ENCODE results near the gene FRY. TPM values are rescaled to one million over a fixed set of nuclear protein-coding genes. Genes with fewer than 3 reads are reported as not detected.

The FRY gene
- total and polyA plus RNA-seq, 4 donors: 6.2 to 31.2 (median 12.7) TPM

DNA sequence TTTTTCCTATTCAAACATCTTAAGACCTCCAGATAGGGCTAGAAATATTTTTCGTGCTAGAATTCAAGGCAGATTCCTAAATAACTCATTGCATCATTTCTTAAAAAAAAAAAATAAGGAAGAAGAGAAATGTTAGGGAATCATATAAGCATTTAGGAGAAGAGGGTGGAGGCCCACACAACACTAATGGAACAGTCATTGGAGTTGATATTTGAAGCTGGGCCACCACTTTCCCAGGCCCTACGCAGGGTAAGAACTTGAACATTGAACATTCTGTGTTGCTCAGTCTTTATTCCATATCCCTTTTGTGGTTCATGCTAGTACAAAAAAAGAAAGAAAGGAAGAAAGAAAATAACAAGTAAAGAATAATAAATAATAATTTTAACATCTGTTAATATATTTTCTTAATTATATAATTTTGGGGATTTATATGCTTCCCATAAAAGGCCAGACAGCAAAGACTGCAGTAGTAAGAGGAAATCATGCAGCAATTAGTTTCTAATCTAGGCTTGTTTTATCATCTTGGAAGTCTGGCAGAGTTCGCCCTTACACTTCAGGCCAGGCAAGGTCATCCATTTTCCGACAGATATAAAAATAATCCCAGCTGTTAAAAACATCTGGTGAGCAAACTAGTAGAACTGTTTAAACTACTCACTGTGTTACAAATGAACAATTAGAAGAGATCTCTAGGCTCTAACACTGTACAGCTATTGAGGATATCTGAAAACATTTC lies 127.7 kb downstream of the FRY start:
- H3K27ac ChIP-seq (ENCODE audit: low read depth in 1 of 2, low read length in 2 of 2): no peak overlapping the region
- H3K27me3 ChIP-seq (ENCODE audit: control insufficient read depth in 4 of 4, insufficient read depth in 4 of 4, low read length in 3 of 4): no peaks in the 10 kb centered on the region
- H3K9ac ChIP-seq (ENCODE audit: low read depth in 1 of 2, low read length in 2 of 2): no peak overlapping the region
- peaks cover 0 to 10% (median 5%) of the 10 kb centered on the region in 4 donors for H3K36me3 ChIP-seq (ENCODE audit: control insufficient read depth in 4 of 4, insufficient read depth in 3 of 4, low read depth in 1 of 4, low read length in 3 of 4)
- no peaks in the 10 kb centered on the region for H3K4me1 ChIP-seq (ENCODE audit: control insufficient read depth in 4 of 4, insufficient read depth in 4 of 4, low read length in 3 of 4)
- no peaks in the 10 kb centered on the region for H3K9me3 ChIP-seq (ENCODE audit: control insufficient read depth in 4 of 4, low read length in 3 of 4)
- no peak overlapping the region for H3K4me3 ChIP-seq (ENCODE audit: low read depth in 1 of 3, low read length in 3 of 3)
- DNase-seq (ENCODE audit: low spot score): no peak
- TF ChIP-seq RXRA (IDR thresholded peaks at IDR 0.05) (peak in 1 of 2 donors; percentile 11), HNF4A (conservative IDR thresholded peaks at IDR 0.05) (no peak), NR2F2 (IDR thresholded peaks at IDR 0.05) (peak; percentile 91), SP1 (IDR thresholded peaks at IDR 0.05) (no peak)
- TF ChIP-seq, protein P1, sequence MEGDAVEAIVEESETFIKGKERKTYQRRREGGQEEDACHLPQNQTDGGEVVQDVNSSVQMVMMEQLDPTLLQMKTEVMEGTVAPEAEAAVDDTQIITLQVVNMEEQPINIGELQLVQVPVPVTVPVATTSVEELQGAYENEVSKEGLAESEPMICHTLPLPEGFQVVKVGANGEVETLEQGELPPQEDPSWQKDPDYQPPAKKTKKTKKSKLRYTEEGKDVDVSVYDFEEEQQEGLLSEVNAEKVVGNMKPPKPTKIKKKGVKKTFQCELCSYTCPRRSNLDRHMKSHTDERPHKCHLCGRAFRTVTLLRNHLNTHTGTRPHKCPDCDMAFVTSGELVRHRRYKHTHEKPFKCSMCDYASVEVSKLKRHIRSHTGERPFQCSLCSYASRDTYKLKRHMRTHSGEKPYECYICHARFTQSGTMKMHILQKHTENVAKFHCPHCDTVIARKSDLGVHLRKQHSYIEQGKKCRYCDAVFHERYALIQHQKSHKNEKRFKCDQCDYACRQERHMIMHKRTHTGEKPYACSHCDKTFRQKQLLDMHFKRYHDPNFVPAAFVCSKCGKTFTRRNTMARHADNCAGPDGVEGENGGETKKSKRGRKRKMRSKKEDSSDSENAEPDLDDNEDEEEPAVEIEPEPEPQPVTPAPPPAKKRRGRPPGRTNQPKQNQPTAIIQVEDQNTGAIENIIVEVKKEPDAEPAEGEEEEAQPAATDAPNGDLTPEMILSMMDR (IDR thresholded peaks at IDR 0.05; ENCODE audit: low read depth, low read length, missing input control): no peak
- WGBS: 83% methylated on average over 4 of the region's 4 CpGs

DNA sequence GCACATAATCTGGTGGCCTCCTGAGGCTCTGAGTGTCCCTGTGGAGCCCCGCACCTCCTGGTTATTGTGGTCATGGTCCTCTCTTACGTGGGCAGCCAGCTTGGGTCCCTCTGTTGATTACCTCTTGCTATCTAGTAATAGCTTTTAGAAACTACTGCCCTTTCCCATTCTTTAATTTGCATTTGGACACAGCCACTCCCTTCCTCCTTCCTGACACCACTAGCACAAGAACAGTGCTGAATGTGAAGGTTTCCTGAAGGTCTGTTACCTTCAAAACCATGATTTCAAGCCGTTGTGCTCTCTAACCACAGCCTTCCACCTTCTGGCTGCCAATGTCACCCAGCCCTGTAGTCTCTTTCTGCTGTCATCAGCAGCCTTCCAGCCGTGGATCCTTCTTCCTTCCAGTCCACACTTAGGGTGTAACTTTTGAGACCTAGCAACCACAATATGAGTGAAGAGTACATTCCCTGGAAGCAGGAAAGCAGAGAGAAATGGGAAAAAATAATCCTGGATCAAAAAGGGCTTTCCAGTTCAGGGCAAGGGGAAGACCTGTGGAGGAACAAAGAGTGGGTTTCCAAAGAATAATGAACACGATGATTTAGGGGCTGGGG lies 130.9 kb downstream of the FRY start:
- H3K36me3 ChIP-seq (ENCODE audit: control insufficient read depth in 4 of 4, insufficient read depth in 3 of 4, low read depth in 1 of 4, low read length in 3 of 4): peaks cover 0 to 10% (median 5%) of the 10 kb centered on the region in 4 donors
- no peaks in the 10 kb centered on the region for H3K27me3 ChIP-seq (ENCODE audit: control insufficient read depth in 4 of 4, insufficient read depth in 4 of 4, low read length in 3 of 4)
- TF ChIP-seq EGR1 (IDR thresholded peaks at IDR 0.05; ENCODE audit: low read depth in 2 of 2) (no peak), JUND (IDR thresholded peaks at IDR 0.05) (no peak), FOXA2 (IDR thresholded peaks at IDR 0.05) (no peak), TAF1 (conservative IDR thresholded peaks at IDR 0.05) (no peak), RXRA (IDR thresholded peaks at IDR 0.05) (no peak), HNF4G (IDR thresholded peaks at IDR 0.05) (no peak), YY1 (IDR thresholded peaks at IDR 0.05) (no peak), NR2F2 (IDR thresholded peaks at IDR 0.05) (no peak), GABPA (IDR thresholded peaks at IDR 0.05 in 1 of 2, conservative IDR thresholded peaks at IDR 0.05 in 1 of 2) (no peak), RAD21 (IDR thresholded peaks at IDR 0.05) (no peak)
- TF ChIP-seq, protein P2, sequence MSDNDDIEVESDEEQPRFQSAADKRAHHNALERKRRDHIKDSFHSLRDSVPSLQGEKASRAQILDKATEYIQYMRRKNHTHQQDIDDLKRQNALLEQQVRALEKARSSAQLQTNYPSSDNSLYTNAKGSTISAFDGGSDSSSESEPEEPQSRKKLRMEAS (IDR thresholded peaks at IDR 0.05): no peak
- TF ChIP-seq, protein P3, sequence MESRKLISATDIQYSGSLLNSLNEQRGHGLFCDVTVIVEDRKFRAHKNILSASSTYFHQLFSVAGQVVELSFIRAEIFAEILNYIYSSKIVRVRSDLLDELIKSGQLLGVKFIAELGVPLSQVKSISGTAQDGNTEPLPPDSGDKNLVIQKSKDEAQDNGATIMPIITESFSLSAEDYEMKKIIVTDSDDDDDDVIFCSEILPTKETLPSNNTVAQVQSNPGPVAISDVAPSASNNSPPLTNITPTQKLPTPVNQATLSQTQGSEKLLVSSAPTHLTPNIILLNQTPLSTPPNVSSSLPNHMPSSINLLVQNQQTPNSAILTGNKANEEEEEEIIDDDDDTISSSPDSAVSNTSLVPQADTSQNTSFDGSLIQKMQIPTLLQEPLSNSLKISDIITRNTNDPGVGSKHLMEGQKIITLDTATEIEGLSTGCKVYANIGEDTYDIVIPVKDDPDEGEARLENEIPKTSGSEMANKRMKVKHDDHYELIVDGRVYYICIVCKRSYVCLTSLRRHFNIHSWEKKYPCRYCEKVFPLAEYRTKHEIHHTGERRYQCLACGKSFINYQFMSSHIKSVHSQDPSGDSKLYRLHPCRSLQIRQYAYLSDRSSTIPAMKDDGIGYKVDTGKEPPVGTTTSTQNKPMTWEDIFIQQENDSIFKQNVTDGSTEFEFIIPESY (IDR thresholded peaks at IDR 0.05): no peak
- TF ChIP-seq, protein P4, sequence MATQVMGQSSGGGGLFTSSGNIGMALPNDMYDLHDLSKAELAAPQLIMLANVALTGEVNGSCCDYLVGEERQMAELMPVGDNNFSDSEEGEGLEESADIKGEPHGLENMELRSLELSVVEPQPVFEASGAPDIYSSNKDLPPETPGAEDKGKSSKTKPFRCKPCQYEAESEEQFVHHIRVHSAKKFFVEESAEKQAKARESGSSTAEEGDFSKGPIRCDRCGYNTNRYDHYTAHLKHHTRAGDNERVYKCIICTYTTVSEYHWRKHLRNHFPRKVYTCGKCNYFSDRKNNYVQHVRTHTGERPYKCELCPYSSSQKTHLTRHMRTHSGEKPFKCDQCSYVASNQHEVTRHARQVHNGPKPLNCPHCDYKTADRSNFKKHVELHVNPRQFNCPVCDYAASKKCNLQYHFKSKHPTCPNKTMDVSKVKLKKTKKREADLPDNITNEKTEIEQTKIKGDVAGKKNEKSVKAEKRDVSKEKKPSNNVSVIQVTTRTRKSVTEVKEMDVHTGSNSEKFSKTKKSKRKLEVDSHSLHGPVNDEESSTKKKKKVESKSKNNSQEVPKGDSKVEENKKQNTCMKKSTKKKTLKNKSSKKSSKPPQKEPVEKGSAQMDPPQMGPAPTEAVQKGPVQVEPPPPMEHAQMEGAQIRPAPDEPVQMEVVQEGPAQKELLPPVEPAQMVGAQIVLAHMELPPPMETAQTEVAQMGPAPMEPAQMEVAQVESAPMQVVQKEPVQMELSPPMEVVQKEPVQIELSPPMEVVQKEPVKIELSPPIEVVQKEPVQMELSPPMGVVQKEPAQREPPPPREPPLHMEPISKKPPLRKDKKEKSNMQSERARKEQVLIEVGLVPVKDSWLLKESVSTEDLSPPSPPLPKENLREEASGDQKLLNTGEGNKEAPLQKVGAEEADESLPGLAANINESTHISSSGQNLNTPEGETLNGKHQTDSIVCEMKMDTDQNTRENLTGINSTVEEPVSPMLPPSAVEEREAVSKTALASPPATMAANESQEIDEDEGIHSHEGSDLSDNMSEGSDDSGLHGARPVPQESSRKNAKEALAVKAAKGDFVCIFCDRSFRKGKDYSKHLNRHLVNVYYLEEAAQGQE (IDR thresholded peaks at IDR 0.05): no peak
- TF ChIP-seq, protein P5, sequence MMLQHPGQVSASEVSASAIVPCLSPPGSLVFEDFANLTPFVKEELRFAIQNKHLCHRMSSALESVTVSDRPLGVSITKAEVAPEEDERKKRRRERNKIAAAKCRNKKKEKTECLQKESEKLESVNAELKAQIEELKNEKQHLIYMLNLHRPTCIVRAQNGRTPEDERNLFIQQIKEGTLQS (IDR thresholded peaks at IDR 0.05): no peak
- no peak overlapping the region for H3K4me3 ChIP-seq (ENCODE audit: low read depth in 1 of 3, low read length in 3 of 3)
- H3K9ac ChIP-seq (ENCODE audit: low read depth in 1 of 2, low read length in 2 of 2): no peak overlapping the region
- no peak for DNase-seq (ENCODE audit: low spot score)
- no peaks in the 10 kb centered on the region for H3K4me1 ChIP-seq (ENCODE audit: control insufficient read depth in 4 of 4, insufficient read depth in 4 of 4, low read length in 3 of 4)
- H3K27ac ChIP-seq (ENCODE audit: low read depth in 1 of 2, low read length in 2 of 2): no peak overlapping the region
- 90% methylated on average over 5 of the region's 5 CpGs for WGBS
- H3K9me3 ChIP-seq (ENCODE audit: control insufficient read depth in 4 of 4, low read length in 3 of 4): no peaks in the 10 kb centered on the region
